ENCODE data around the gene ANKLE2. TPM values are rescaled to one million over a fixed set of nuclear protein-coding genes. Genes with fewer than 3 reads are reported as not detected.

Gene ANKLE2
- total and polyA plus RNA-seq, 2 donors = 45.4 to 62.5 TPM

DNA sequence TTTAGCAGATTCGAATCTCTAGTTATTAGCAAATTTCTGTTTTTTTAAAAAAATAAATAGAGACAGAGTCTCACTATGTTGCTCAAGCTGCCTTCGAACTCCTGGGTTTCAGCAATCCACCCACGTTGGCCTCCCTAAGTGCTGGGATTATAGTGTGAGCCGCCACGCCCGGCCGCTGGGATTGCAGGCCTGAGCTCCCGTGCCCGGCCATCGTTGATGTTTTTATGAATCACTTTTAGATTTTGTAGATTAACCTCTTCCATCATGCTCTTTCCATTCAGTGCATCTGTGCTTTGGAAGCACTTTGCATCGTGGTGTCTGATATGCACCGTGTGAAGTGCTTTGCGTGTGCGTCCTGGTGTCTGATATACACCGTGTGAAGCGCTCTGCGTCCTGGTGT is 30.1 kb downstream of the ANKLE2 start:
- WGBS = 98% methylated on average over 17 of the region's 17 CpGs
- DNase-seq (ENCODE audit: low read depth in 6 of 9, low spot score in 9 of 9) = no peak
- peaks cover 4 to 12% of the 10 kb centered on the region in 2 donors for H3K9me3 ChIP-seq (ENCODE audit: control insufficient read depth in 2 of 2, insufficient read depth in 1 of 2, low read length in 1 of 2)
- H3K4me3 ChIP-seq (ENCODE audit: low read length in 2 of 2) = no peak overlapping the region
- no peak overlapping the region for H3K27ac ChIP-seq (ENCODE audit: low read depth in 1 of 2, low read length in 1 of 2)
- no peaks in the 10 kb centered on the region for H3K4me1 ChIP-seq (ENCODE audit: control insufficient read depth in 2 of 2, insufficient read depth in 2 of 2, low read length in 2 of 2)
- no peaks in the 10 kb centered on the region for H3K27me3 ChIP-seq (ENCODE audit: control insufficient read depth in 2 of 2, insufficient read depth in 1 of 2, low read length in 1 of 2)
- peaks cover 89 to 94% of the 10 kb centered on the region in 2 donors for H3K36me3 ChIP-seq (ENCODE audit: control insufficient read depth in 2 of 2, insufficient read depth in 2 of 2, low read length in 1 of 2)

- Histone ChIP-seq H3K27ac (ENCODE audit: low read depth in 1 of 2, low read length in 1 of 2) (no peak overlapping the region), H3K36me3 (ENCODE audit: control insufficient read depth in 2 of 2, insufficient read depth in 2 of 2, low read length in 1 of 2) (peaks cover 90% of the 10 kb centered on the region in 2 donors), H3K27me3 (ENCODE audit: control insufficient read depth in 2 of 2, insufficient read depth in 1 of 2, low read length in 1 of 2) (no peaks in the 10 kb centered on the region), H3K4me1 (ENCODE audit: control insufficient read depth in 2 of 2, insufficient read depth in 2 of 2, low read length in 2 of 2) (no peaks in the 10 kb centered on the region), H3K9me3 (ENCODE audit: control insufficient read depth in 2 of 2, insufficient read depth in 1 of 2, low read length in 1 of 2) (peaks cover 4 to 12% of the 10 kb centered on the region in 2 donors), H3K4me3 (ENCODE audit: low read length in 2 of 2) (no peak overlapping the region)
- no peak for DNase-seq (ENCODE audit: low read depth in 6 of 9, low spot score in 9 of 9)
- 98% methylated on average over 11 of the region's 11 CpGs for WGBS
Measured at GRCh38 chr12:132730353-132730752, 31.3 kb downstream of the ANKLE2 start.

DNA sequence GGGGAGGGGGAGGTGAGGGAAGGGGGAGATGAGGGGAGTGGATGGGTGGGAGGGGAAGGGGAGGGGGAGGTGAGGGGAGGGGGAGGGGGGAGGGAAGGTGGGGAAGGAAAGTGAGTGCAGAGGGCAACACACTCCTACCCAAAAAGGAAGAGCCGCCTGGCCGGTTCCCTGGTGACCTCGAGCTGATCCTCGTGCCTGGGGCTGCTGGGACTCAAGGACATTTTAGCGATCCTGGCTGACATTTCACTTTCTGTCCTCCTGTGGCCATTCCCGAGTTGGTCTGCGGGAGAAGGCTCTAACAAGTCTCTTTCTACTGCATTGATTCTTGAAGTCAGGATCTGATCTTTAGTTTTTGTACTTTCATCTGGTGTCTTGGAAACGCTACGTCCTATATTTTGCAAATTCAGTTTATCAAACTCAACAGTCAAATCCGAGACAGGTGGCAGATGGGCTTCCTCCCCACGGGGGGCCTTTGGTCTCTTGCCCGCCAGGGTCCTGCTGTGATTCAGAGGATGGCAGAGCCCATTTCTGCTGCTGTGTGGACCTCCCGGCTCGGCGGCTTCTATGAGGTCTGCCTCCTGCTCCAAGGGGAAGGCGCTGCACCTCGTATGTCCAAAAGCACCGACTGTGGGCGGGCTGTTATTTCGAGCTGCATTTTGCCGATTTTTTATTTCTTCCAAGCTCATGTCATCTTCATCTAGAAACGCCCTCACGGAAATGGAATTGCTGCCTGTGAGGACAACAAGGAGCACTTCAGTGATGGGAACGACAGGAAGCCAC is 31.9 kb downstream of the ANKLE2 start:
- peaks cover 4 to 12% of the 10 kb centered on the region in 2 donors for H3K9me3 ChIP-seq (ENCODE audit: control insufficient read depth in 2 of 2, insufficient read depth in 1 of 2, low read length in 1 of 2)
- WGBS = 94% methylated on average over 24 of the region's 24 CpGs
- H3K4me3 ChIP-seq (ENCODE audit: low read length in 2 of 2) = no peak overlapping the region
- no peaks in the 10 kb centered on the region for H3K27me3 ChIP-seq (ENCODE audit: control insufficient read depth in 2 of 2, insufficient read depth in 1 of 2, low read length in 1 of 2)
- no peaks in the 10 kb centered on the region for H3K4me1 ChIP-seq (ENCODE audit: control insufficient read depth in 2 of 2, insufficient read depth in 2 of 2, low read length in 2 of 2)
- no peak for DNase-seq (ENCODE audit: low read depth in 6 of 9, low spot score in 9 of 9)
- H3K36me3 ChIP-seq (ENCODE audit: control insufficient read depth in 2 of 2, insufficient read depth in 2 of 2, low read length in 1 of 2) = peaks cover 90% of the 10 kb centered on the region in 2 donors
- H3K27ac ChIP-seq (ENCODE audit: low read depth in 1 of 2, low read length in 1 of 2) = no peak overlapping the region

- 99% methylated on average over 7 of the region's 7 CpGs for WGBS
- Histone ChIP-seq H3K36me3 (ENCODE audit: control insufficient read depth in 2 of 2, insufficient read depth in 2 of 2, low read length in 1 of 2) (peaks cover 88 to 90% of the 10 kb centered on the region in 2 donors), H3K27ac (ENCODE audit: low read depth in 1 of 2, low read length in 1 of 2) (no peak overlapping the region), H3K9me3 (ENCODE audit: control insufficient read depth in 2 of 2, insufficient read depth in 1 of 2, low read length in 1 of 2) (peaks cover 4 to 12% of the 10 kb centered on the region in 2 donors), H3K4me3 (ENCODE audit: low read length in 2 of 2) (no peak overlapping the region), H3K4me1 (ENCODE audit: control insufficient read depth in 2 of 2, insufficient read depth in 2 of 2, low read length in 2 of 2) (no peaks in the 10 kb centered on the region), H3K27me3 (ENCODE audit: control insufficient read depth in 2 of 2, insufficient read depth in 1 of 2, low read length in 1 of 2) (no peaks in the 10 kb centered on the region)
- no peak for DNase-seq (ENCODE audit: low read depth in 6 of 9, low spot score in 9 of 9)
Measured at GRCh38 chr12:132728502-132728901, 33.1 kb downstream of the ANKLE2 start.

- peaks cover 4 to 12% of the 10 kb centered on the region in 2 donors for H3K9me3 ChIP-seq (ENCODE audit: control insufficient read depth in 2 of 2, insufficient read depth in 1 of 2, low read length in 1 of 2)
- H3K4me1 ChIP-seq (ENCODE audit: control insufficient read depth in 2 of 2, insufficient read depth in 2 of 2, low read length in 2 of 2) = no peaks in the 10 kb centered on the region
- H3K36me3 ChIP-seq (ENCODE audit: control insufficient read depth in 2 of 2, insufficient read depth in 2 of 2, low read length in 1 of 2) = peaks cover 83 to 85% of the 10 kb centered on the region in 2 donors
- no peak for DNase-seq (ENCODE audit: low read depth in 6 of 9, low spot score in 9 of 9)
- H3K27me3 ChIP-seq (ENCODE audit: control insufficient read depth in 2 of 2, insufficient read depth in 1 of 2, low read length in 1 of 2) = no peaks in the 10 kb centered on the region
- no peak overlapping the region for H3K27ac ChIP-seq (ENCODE audit: low read depth in 1 of 2, low read length in 1 of 2)
- H3K4me3 ChIP-seq (ENCODE audit: low read length in 2 of 2) = no peak overlapping the region
- WGBS = 96% methylated on average over 37 of the region's 37 CpGs
Measured at GRCh38 chr12:132727091-132727794, 34.4 kb downstream of the ANKLE2 start.

DNA sequence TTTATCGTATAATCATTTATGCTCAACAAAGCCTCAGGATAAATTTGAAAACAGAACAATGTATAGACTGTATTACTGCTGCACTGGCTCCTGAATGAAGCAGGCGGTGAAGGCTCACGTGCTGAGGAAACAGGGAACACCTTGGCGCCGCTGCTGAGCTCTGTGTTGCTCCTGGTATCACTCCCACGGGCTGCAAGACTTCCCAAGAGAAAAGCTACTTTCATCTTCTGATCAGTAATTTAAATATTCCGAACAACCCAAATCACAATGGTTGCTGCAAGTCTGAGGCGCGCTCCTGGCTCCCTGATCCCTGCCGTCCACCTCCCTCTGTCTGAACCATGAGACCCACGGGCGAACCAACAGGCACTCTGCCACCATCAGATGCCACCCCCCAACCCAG is 35.2 kb downstream of the ANKLE2 start:
- no peak for DNase-seq (ENCODE audit: low read depth in 6 of 9, low spot score in 9 of 9)
- Histone ChIP-seq H3K9me3 (ENCODE audit: control insufficient read depth in 2 of 2, insufficient read depth in 1 of 2, low read length in 1 of 2) (peaks cover 4 to 7% of the 10 kb centered on the region in 2 donors), H3K4me1 (ENCODE audit: control insufficient read depth in 2 of 2, insufficient read depth in 2 of 2, low read length in 2 of 2) (no peaks in the 10 kb centered on the region), H3K27ac (ENCODE audit: low read depth in 1 of 2, low read length in 1 of 2) (no peak overlapping the region), H3K36me3 (ENCODE audit: control insufficient read depth in 2 of 2, insufficient read depth in 2 of 2, low read length in 1 of 2) (peaks cover 78 to 83% of the 10 kb centered on the region in 2 donors), H3K27me3 (ENCODE audit: control insufficient read depth in 2 of 2, insufficient read depth in 1 of 2, low read length in 1 of 2) (no peaks in the 10 kb centered on the region), H3K4me3 (ENCODE audit: low read length in 2 of 2) (no peak overlapping the region)
- WGBS = 98% methylated on average over 12 of the region's 12 CpGs

DNA sequence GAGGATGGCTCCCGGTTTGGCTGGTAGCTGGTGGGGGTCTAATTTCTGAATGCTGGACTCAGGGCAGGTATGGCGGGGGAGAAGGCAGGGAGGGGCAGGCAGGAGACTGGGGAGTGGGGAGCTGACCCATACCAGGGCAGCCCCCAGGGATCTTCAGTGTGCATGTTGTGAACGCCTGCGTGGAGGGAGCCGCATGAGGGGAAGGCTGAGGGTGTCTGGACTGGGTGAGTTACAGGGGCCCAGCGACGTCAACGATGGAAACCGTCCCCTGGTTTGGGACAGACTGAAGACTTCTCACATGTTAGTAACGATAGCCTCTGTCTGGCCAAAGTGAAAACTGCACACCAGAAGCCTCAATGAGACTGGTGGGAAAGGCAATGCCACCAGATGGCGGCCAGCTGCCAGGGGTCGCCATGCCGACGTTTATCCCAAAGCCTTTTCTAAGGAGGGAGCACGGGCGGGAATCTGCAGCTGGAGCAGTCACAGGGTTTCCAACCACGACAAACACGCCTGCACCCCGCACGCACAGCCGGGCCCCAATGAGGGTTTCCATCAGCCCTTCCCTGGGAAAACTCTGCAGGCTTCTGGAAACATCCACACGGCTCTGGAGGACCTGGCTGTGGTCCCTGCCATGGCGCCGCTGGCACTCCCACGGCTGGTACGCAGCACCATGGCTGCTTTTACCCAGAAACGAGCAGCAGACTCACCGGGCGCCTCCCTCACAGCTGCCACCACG is 37.0 kb downstream of the ANKLE2 start:
- H3K9me3 ChIP-seq (ENCODE audit: control insufficient read depth in 2 of 2, insufficient read depth in 1 of 2, low read length in 1 of 2) = peaks cover 0 to 1% of the 10 kb centered on the region in 2 donors
- DNase-seq (ENCODE audit: low read depth in 6 of 9, low spot score in 9 of 9) = no peak
- 95% methylated on average over 30 of the region's 30 CpGs for WGBS
- H3K27me3 ChIP-seq (ENCODE audit: control insufficient read depth in 2 of 2, insufficient read depth in 1 of 2, low read length in 1 of 2) = no peaks in the 10 kb centered on the region
- H3K36me3 ChIP-seq (ENCODE audit: control insufficient read depth in 2 of 2, insufficient read depth in 2 of 2, low read length in 1 of 2) = peaks cover 76 to 79% of the 10 kb centered on the region in 2 donors
- H3K27ac ChIP-seq (ENCODE audit: low read depth in 1 of 2, low read length in 1 of 2) = no peak overlapping the region
- no peaks in the 10 kb centered on the region for H3K4me1 ChIP-seq (ENCODE audit: control insufficient read depth in 2 of 2, insufficient read depth in 2 of 2, low read length in 2 of 2)
- no peak overlapping the region for H3K4me3 ChIP-seq (ENCODE audit: low read length in 2 of 2)

- H3K4me3 ChIP-seq (ENCODE audit: low read length in 2 of 2) = no peak overlapping the region
- H3K27ac ChIP-seq (ENCODE audit: low read depth in 1 of 2, low read length in 1 of 2) = no peak overlapping the region
- H3K36me3 ChIP-seq (ENCODE audit: control insufficient read depth in 2 of 2, insufficient read depth in 2 of 2, low read length in 1 of 2) = peaks cover 79 to 84% of the 10 kb centered on the region in 2 donors
- H3K4me1 ChIP-seq (ENCODE audit: control insufficient read depth in 2 of 2, insufficient read depth in 2 of 2, low read length in 2 of 2) = no peaks in the 10 kb centered on the region
- H3K9me3 ChIP-seq (ENCODE audit: control insufficient read depth in 2 of 2, insufficient read depth in 1 of 2, low read length in 1 of 2) = no peaks in the 10 kb centered on the region
- 98% methylated on average over 2 of the region's 2 CpGs for WGBS
- no peak for DNase-seq (ENCODE audit: low read depth in 6 of 9, low spot score in 9 of 9)
- no peaks in the 10 kb centered on the region for H3K27me3 ChIP-seq (ENCODE audit: control insufficient read depth in 2 of 2, insufficient read depth in 1 of 2, low read length in 1 of 2)
Measured at GRCh38 chr12:132723764-132724140, 37.9 kb downstream of the ANKLE2 start.
